HCT116 (cell line): Measurements from ENCODE around the gene PTGIS. TPM values are rescaled to one million over a fixed set of nuclear protein-coding genes. Genes with fewer than 3 reads are reported as not detected.

Source experiments
- ATAC-seq: fragments of 200-7000 bp; cut with Tn5 transposase; 2 replicates; pipeline ENCODE4 v1.9.1; 2020; ENCODE audit warnings: mild to moderate bottlenecking, moderate library complexity
- BruUV-seq: library from RNA; stranded (reverse); fragments of 400-500 nt; replicated peaks from 2 replicates; lab custom pipeline; 2021; lab: Mats Ljungman, UMichigan
- CTCF ChIA-PET: fragments of 300-600 bp; sonication (Branson Sonifier 250); formaldehyde crosslinking; loops from one replicate; lab custom pipeline; 2021; ENCODE audit warnings: antibody characterized with exemption; lab: Charles Lee
- POLR2A ChIA-PET: fragments of 300-600, 350-600 bp; sonication (Branson Sonifier 250); formaldehyde crosslinking; loops from one replicate; lab custom pipeline; 2021; ENCODE audit warnings: antibody characterized with exemption; lab: Charles Lee
- RAD21 ChIA-PET, 2 experiments: fragments of 300-600 bp; sonication (Branson Sonifier 250); formaldehyde crosslinking; loops; one replicate each; lab custom pipeline; 2023; ENCODE audit warnings: low total read pairs in 2 of 2; ENCODE audit not compliant: uncharacterized antibody in 2 of 2, unreplicated experiment in 2 of 2, low non-redundant PET in 1 of 2; lab: Charles Lee
- DNase-seq: peaks from one replicate; pipeline ENCODE4 v3.0.0-alpha.2; 2010; ENCODE audit warnings: low read depth, low spot score
- H2AFZ ChIP-seq: fragments of 200-600 bp; shearing (Covaris generic), sonication (generic); 2 replicates; pipeline ENCODE4 v1.6.1; 2017; ENCODE audit warnings: low read depth, mixed run types, mixed read lengths, antibody characterized with exemption, low read length; ENCODE audit not compliant: poor library complexity, severe bottlenecking
- H3K27ac ChIP-seq: 2 replicates; pipeline ENCODE4 v1.5.1; 2012; ENCODE audit warnings: low read depth, low read length
- H3K27me3 ChIP-seq: fragments of 200-600 bp; sonication (generic); 2 replicates; pipeline ENCODE4 v1.6.1; 2016; ENCODE audit warnings: mixed run types, low read length, mixed read lengths; ENCODE audit not compliant: insufficient read depth
- H3K36me3 ChIP-seq, 2 experiments: fragments of 200-500 bp in 1 of 2; fragments of 200-600 bp in 1 of 2; sonication (Bioruptor generic) in 1 of 2; sonication (generic) in 1 of 2; 2 replicates each; pipeline versions ENCODE4 v1.5.1 to v1.6.1; 2014 to 2016; ENCODE audit warnings: low read length in 2 of 2, inconsistent platforms in 1 of 2, mixed read lengths in 1 of 2, mixed run types in 1 of 2; ENCODE audit not compliant: insufficient read depth in 2 of 2, control insufficient read depth in 1 of 2
- H3K4me1 ChIP-seq, 2 experiments: fragments of 200-600 bp in 1 of 2; sonication (generic) in 1 of 2; 2 replicates each; pipeline versions ENCODE4 v1.5.1 to v1.6.1; 2012 to 2017; ENCODE audit warnings: low read length in 2 of 2, inconsistent platforms in 1 of 2, mild to moderate bottlenecking in 1 of 2, mixed read lengths in 1 of 2, mixed run types in 1 of 2, moderate library complexity in 1 of 2; ENCODE audit not compliant: insufficient read depth in 2 of 2, control insufficient read depth in 1 of 2
- H3K4me2 ChIP-seq: fragments of 200-600 bp; sonication (generic); 2 replicates; pipeline ENCODE4 v1.6.1; 2017; ENCODE audit warnings: mixed run types, low read length, mixed read lengths
- H3K4me3 ChIP-seq, 2 experiments: fragments of 200-600 bp in 1 of 2; sonication (generic) in 1 of 2; replicated peaks in 1 of 2; 2 replicates each; pipeline ENCODE4 v1.5.1; 2011 to 2016; ENCODE audit warnings: low read length in 2 of 2, control low read depth in 1 of 2, low read depth in 1 of 2, mild to moderate bottlenecking in 1 of 2, mixed read lengths in 1 of 2, mixed run types in 1 of 2
- H3K79me2 ChIP-seq: fragments of 200-600 bp; sonication (generic); 2 replicates; pipeline ENCODE4 v1.6.1; 2017; ENCODE audit warnings: mild to moderate bottlenecking, mixed run types, low read length, moderate library complexity, mixed read lengths; ENCODE audit not compliant: insufficient read depth
- H3K9ac ChIP-seq: fragments of 200-600 bp; sonication (generic); 2 replicates; pipeline ENCODE4 v1.6.1; 2016; ENCODE audit warnings: low read length, mixed read lengths
- H3K9me2 ChIP-seq: fragments of 200-600 bp; sonication (generic), shearing (Covaris generic); 2 replicates; pipeline ENCODE4 v1.6.1; 2017; ENCODE audit warnings: mixed run types, mild to moderate bottlenecking, moderate library complexity; ENCODE audit not compliant: insufficient read depth
- H3K9me3 ChIP-seq, 2 experiments: fragments of 200-500 bp in 1 of 2; fragments of 200-600 bp in 1 of 2; sonication (Bioruptor generic) in 1 of 2; sonication (generic) in 1 of 2; 2 replicates each; pipeline ENCODE4 v1.6.1; 2014 to 2017; ENCODE audit warnings: low read length in 2 of 2, mixed read lengths in 2 of 2, inconsistent platforms in 1 of 2, low read depth in 1 of 2, mild to moderate bottlenecking in 1 of 2, mixed run types in 1 of 2, moderate library complexity in 1 of 2; ENCODE audit not compliant: control insufficient read depth in 1 of 2, insufficient read depth in 1 of 2
- H4K20me1 ChIP-seq: fragments of 200-600 bp; sonication (generic), shearing (Covaris generic); 2 replicates; pipeline ENCODE4 v1.6.1; 2017; ENCODE audit warnings: mixed run types, mild to moderate bottlenecking, moderate library complexity; ENCODE audit not compliant: insufficient read depth
- ELF1 ChIP-seq: IDR thresholded peaks from 2 replicates; pipeline ENCODE4 v1.6.1; 2012; ENCODE audit warnings: low read depth, borderline replicate concordance
- EZH2phosphoT487 ChIP-seq: fragments of 200-600 bp; IDR thresholded peaks from 2 replicates; pipeline ENCODE4 v1.6.1; 2018; ENCODE audit warnings: antibody characterized with exemption, borderline replicate concordance
- JUND ChIP-seq: IDR thresholded peaks from 2 replicates; pipeline ENCODE4 v1.6.1; 2012
- POLR2AphosphoS5 ChIP-seq: IDR thresholded peaks from 2 replicates; pipeline ENCODE4 v1.6.1; 2011; ENCODE audit warnings: mild to moderate bottlenecking, low read depth, low read length, moderate library complexity
- RAD21 ChIP-seq: IDR thresholded peaks from 2 replicates; pipeline ENCODE4 v1.6.1; 2012; ENCODE audit warnings: low read depth, mild to moderate bottlenecking
- SIN3A ChIP-seq: IDR thresholded peaks from 2 replicates; pipeline ENCODE4 v1.6.1; 2012; ENCODE audit warnings: low read depth
- SP1 ChIP-seq: IDR thresholded peaks from 2 replicates; pipeline ENCODE4 v1.6.1; 2012; ENCODE audit warnings: low read depth
- ZFX ChIP-seq: fragments of 450-650 bp; IDR thresholded peaks from 2 replicates; pipeline ENCODE4 v1.6.1; 2017
- ZNF274 ChIP-seq: fragments of 200-500 bp; sonication (Bioruptor generic); IDR thresholded peaks from 2 replicates; pipeline ENCODE4 v1.6.1; 2014; ENCODE audit warnings: mild to moderate bottlenecking, low read depth, low read length, inconsistent platforms
- intact Hi-C: fragments of 100-400 bp; cut with micrococcal nuclease; formaldehyde crosslinking; loops from 2 replicates; pipeline ENCODE4 v1.10.0; 2022
- total RNA-seq: library from RNA; stranded (reverse); gene quantifications from one replicate; pipeline ENCODE4 v1.2.1, GENCODE V29; 2021; ENCODE audit not compliant: unreplicated experiment

PTGIS gene
- total RNA-seq, 1 experiment from 2014 or later, result 0.25 TPM

DNA sequence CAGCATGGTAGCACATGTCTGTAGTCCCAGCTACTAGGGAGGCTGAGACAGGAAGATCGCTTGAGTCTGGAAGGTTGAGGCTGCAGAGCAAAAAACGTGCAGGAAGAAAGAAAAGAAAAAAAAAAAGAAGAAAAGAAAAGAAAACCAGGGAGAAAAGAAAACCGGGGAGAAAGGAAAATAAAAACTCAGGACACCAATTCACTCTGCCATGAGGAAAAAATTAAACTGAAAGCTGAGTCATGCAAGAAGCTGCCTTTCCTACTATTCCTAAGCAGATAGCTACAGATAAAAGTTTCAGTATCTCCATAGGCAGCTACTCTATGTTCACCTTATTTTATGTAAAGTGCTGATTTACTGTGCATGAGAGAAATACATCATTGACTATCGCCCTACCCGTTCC lies 10.5 kb downstream of the PTGIS start:
- ChIA-PET RAD21 (no interaction called here), POLR2A (no interaction called here), CTCF (no interaction called here)
- no peak for ATAC-seq
- no peaks in the 10 kb centered on the region for H3K9me2 ChIP-seq
- intact Hi-C loops, result no loop called here
- peak overlapping the region; percentile 43 for H2AFZ ChIP-seq
- no peak for TF ChIP-seq RAD21
- TF ChIP-seq JUND, result no peak
- TF ChIP-seq ELF1, result no peak
- TF ChIP-seq SIN3A, result no peak
- no peak for TF ChIP-seq EZH2phosphoT487
- no peak for TF ChIP-seq ZNF274
- no peak for TF ChIP-seq POLR2AphosphoS5
- no peak for TF ChIP-seq SP1
- H3K27me3 ChIP-seq, result no peaks in the 10 kb centered on the region
- H3K79me2 ChIP-seq, result no peaks in the 10 kb centered on the region
- no peak overlapping the region for H3K4me2 ChIP-seq
- H3K4me3 ChIP-seq, result no peak overlapping the region
- DNase-seq, result no peak
- no TSS peak for BruUV-seq
- peaks cover 12 to 16% of the 10 kb centered on the region in 2 experiments for H3K4me1 ChIP-seq
- H3K36me3 ChIP-seq, result no peaks in the 10 kb centered on the region
- no peak overlapping the region for H3K9ac ChIP-seq
- no peaks in the 10 kb centered on the region for H3K9me3 ChIP-seq
- no peaks in the 10 kb centered on the region for H4K20me1 ChIP-seq
- no peak overlapping the region for H3K27ac ChIP-seq

DNA sequence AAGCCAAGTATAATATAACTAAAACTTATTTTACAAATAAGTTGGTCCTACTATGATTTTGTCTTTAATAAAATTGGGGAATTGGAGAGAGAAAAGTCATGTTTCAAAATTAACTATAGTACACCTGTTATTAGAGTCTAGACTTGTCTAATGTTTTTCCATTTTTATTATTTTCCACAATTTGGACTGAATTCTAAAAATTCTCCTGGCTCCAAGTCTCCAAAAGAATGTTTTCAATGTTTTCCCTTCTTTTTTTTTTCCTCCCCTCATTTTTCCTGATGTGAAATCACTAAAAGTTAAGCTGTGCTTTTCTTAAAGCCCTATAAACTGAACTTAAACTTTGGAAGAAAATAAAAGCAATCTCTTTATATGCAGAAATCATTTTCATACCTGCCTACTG lies 11.3 kb downstream of the PTGIS start:
- no peak overlapping the region for H3K4me3 ChIP-seq
- no peaks in the 10 kb centered on the region for H3K9me3 ChIP-seq
- H3K9ac ChIP-seq, result no peak overlapping the region
- no peaks in the 10 kb centered on the region for H3K36me3 ChIP-seq
- H3K9me2 ChIP-seq, result no peaks in the 10 kb centered on the region
- ChIA-PET POLR2A (no interaction called here), RAD21 (no interaction called here), CTCF (interaction anchor here (1.0 to 2.8 kb wide), 2 partner anchors 15 to 332 kb away, joined by 3 to 18 read pairs; no protein-coding TSS in a partner anchor)
- no peak overlapping the region for H3K4me2 ChIP-seq
- peaks cover 4 to 7% of the 10 kb centered on the region in 2 experiments for H3K4me1 ChIP-seq
- ATAC-seq (no peak), DNase-seq (no peak)
- no peak overlapping the region for H3K27ac ChIP-seq
- no peaks in the 10 kb centered on the region for H4K20me1 ChIP-seq
- H3K79me2 ChIP-seq, result no peaks in the 10 kb centered on the region
- BruUV-seq, result no TSS peak
- no peaks in the 10 kb centered on the region for H3K27me3 ChIP-seq
- intact Hi-C loops, result no loop called here
- TF ChIP-seq JUND (no peak), ELF1 (no peak), ZFX (no peak), RAD21 (no peak), ZNF274 (no peak), SP1 (no peak)
- no peak overlapping the region for H2AFZ ChIP-seq
